Ascending aorta (tissue), 2 donors: ENCODE measurements around the gene CDKL2. TPM values are rescaled to one million over a fixed set of nuclear protein-coding genes. Genes with fewer than 3 reads are reported as not detected.

Experiments used
- DNase-seq, 2 donors: peaks; one replicate each; pipeline ENCODE4 v3.0.0-alpha.2; 2019; ENCODE audit warnings: low spot score in 2 of 2
- H3K27ac ChIP-seq, 2 donors: fragments of 200-600 bp; sonication (generic); one replicate each; pipeline ENCODE4 v1.5.1; 2016 to 2017; ENCODE audit warnings: mild to moderate bottlenecking in 1 of 2
- H3K27me3 ChIP-seq: fragments of 200-600 bp; sonication (generic); one replicate; pipeline ENCODE4 v1.5.1; 2017
- H3K36me3 ChIP-seq, 2 donors: fragments of 200-600 bp; sonication (generic); one replicate each; pipeline ENCODE4 v1.5.1; 2016
- H3K4me1 ChIP-seq, 2 donors: fragments of 200-600 bp; sonication (generic); one replicate each; pipeline ENCODE4 v1.5.1; 2016 to 2017; ENCODE audit warnings: mild to moderate bottlenecking in 1 of 2
- H3K4me3 ChIP-seq, 2 donors: fragments of 200-600 bp; sonication (generic); one replicate each; pipeline ENCODE4 v1.5.1; 2016 to 2017; ENCODE audit warnings: mild to moderate bottlenecking in 1 of 2
- H3K9me3 ChIP-seq, 2 donors: fragments of 200-600 bp; sonication (generic); one replicate each; pipeline ENCODE4 v1.5.1; 2016
- intact Hi-C: fragments of 100-400 bp; cut with DNase I; formaldehyde crosslinking; loops from one replicate; pipeline ENCODE4 v1.15.1; 2023
- total RNA-seq: library from RNA; depleted of rRNA; stranded (reverse); fragments of >200 nt; gene quantifications from one replicate; pipeline ENCODE4 v1.1.0, GENCODE V29; 2016
- TF ChIP-seq, protein P1 (sequence below), 3 experiments: fragments of 200-600 bp in 2 of 3; fragments of 450-650 bp in 1 of 3; sonication (generic) in 2 of 3; IDR thresholded peaks; one replicate each; pipeline ENCODE4 v1.5.1; 2016 to 2019; ENCODE audit warnings: antibody characterized with exemption in 3 of 3, mild to moderate bottlenecking in 1 of 3, moderate library complexity in 1 of 3

The CDKL2 gene
- total RNA-seq, 1 donor from 2014 or later = not detected

DNA sequence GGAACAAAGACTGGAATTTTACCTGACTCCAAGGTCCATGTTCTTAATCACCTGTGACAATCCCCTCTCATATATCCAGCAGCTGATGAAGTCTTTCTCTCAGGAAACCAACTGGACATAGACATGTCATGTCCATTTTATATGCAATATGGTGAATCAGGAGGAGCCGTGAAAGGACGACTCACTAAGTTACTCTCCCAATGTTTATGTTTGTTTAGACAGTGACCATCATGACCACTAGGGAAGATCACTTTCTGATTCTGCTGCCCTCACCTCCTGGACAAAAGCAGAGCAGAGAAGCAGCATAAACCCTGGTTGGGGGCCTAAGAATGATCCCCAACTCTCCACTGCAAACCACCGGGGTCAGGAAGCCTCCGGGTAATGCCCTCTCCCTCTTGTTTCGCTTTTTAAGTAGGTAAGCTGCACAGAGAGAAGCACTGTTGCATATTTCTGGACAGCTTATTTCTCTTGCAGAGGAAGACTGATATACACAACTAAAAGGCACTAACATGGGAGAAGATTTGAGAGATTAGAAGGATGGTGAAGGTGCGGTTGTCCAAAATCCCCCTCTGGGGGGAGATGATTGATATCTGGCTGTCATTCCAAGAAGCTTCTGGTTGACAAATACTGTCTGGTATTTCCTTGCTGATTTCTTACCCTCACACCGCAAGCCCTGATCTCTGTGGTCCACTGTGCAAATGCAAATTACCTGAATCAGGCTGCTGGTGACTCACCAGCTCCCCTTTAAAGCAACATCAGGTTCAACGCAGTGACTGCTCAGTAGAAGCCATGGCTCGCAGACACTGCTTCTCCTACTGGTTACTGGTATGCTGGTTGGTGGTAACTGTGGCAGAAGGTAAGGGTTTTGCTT lies 74.8 kb downstream of the CDKL2 start, which contains the start of gene ODAPH:
TSS of gene ODAPH (plus strand) at position 773 of the 871 bp plus-strand sequence. CDS start at position 790, 17 bp downstream.
- TF ChIP-seq, protein P1, sequence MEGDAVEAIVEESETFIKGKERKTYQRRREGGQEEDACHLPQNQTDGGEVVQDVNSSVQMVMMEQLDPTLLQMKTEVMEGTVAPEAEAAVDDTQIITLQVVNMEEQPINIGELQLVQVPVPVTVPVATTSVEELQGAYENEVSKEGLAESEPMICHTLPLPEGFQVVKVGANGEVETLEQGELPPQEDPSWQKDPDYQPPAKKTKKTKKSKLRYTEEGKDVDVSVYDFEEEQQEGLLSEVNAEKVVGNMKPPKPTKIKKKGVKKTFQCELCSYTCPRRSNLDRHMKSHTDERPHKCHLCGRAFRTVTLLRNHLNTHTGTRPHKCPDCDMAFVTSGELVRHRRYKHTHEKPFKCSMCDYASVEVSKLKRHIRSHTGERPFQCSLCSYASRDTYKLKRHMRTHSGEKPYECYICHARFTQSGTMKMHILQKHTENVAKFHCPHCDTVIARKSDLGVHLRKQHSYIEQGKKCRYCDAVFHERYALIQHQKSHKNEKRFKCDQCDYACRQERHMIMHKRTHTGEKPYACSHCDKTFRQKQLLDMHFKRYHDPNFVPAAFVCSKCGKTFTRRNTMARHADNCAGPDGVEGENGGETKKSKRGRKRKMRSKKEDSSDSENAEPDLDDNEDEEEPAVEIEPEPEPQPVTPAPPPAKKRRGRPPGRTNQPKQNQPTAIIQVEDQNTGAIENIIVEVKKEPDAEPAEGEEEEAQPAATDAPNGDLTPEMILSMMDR (IDR thresholded peaks at IDR 0.05) = no peak
- Histone ChIP-seq H3K4me3 (no peak within 1 kb of the TSS), H3K27ac (no peak within 1 kb of the TSS), H3K9me3 (no peaks in the 10 kb centered on the region), H3K36me3 (no peaks in the 10 kb centered on the region), H3K4me1 (no peaks in the 10 kb centered on the region), H3K27me3 (no peaks in the 10 kb centered on the region)
- DNase-seq = no peak
- intact Hi-C loops = no loop called here

DNA sequence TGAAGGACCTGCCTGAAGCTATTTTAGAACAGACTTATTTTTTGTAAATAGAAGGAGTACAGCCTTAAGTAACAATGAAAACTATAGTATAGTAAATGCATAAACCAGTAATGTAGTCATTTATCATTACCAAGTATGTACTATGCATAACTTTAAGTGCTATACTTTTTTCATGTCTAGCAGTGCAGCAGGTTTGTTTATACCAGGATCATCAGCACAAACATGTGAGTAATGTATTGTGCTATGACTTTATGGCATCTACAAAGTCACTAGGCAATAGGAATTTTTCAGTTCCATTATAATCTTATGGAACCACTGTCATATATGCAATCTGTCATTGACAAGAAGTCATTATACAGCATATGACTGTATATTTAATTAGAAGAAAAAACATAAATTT lies 77.9 kb downstream of the CDKL2 start:
- H3K36me3 ChIP-seq = no peaks in the 10 kb centered on the region
- no peaks in the 10 kb centered on the region for H3K4me1 ChIP-seq
- H3K27me3 ChIP-seq = no peaks in the 10 kb centered on the region
- intact Hi-C loops = no loop called here
- H3K27ac ChIP-seq = no peak overlapping the region
- H3K9me3 ChIP-seq = no peaks in the 10 kb centered on the region
- no peak for DNase-seq
- TF ChIP-seq, protein P1 (IDR thresholded peaks at IDR 0.05) = no peak
- H3K4me3 ChIP-seq = no peak overlapping the region

DNA sequence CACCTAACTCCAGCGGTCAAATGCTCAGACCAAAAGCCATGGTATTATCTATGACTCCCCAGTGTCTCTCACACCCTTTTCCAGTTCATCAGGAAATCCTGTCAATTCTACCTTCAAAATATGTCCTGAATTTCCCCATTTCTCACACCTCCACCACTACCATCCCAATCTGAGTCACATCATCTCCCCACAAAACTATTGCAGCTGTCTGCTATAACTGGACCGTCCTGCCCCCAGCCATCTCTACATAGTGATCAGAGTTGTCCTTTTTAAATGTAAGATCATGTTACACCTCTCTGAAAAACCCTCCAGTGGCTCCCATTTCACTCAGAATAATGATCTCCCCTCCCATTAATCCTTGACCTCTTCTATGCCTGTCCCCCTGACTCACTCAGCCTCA lies 81.3 kb downstream of the CDKL2 start:
- no peaks in the 10 kb centered on the region for H3K4me1 ChIP-seq
- DNase-seq = no peak
- no peaks in the 10 kb centered on the region for H3K9me3 ChIP-seq
- peaks cover 0 to 7% of the 10 kb centered on the region in 2 donors for H3K36me3 ChIP-seq
- TF ChIP-seq, protein P1 (IDR thresholded peaks at IDR 0.05) = no peak
- intact Hi-C loops = no loop called here
- no peak overlapping the region for H3K4me3 ChIP-seq
- H3K27ac ChIP-seq = no peak overlapping the region
- no peaks in the 10 kb centered on the region for H3K27me3 ChIP-seq

DNA sequence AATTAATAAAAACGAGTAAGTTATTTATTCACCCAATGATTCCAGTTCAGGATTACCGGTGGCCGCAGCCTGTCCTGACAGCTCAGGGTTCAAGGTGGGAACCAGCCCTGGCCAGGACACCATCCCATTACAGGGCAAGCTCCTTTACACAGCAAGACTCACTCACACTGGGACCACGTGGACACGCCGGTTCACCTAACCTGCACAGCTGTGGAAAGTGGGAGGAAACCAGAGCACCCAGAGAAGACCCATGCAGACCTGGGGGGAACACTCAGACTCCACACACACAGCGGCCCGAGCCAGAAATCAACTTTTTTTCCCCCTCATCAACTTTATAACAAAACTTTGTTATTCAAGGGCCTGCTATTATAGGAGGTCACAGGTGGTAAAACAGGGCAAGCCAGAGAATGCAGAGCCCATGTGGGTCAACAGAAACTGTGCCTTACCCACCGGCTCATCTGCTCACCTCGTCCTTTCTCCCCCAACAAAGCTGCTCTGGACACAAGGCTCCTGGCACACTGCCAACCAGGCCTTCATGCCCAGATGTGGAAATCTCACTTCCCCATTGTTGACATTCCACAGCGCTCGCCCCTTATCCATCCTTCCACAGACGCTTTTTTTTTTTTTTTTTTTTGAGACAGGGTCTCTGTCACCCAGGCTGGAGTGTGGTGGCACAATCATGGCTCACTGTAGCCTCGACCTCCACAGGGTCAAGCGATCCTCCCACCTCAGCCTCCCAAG lies 82.5 kb downstream of the CDKL2 start:
- intact Hi-C loops = no loop called here
- TF ChIP-seq, protein P1 (IDR thresholded peaks at IDR 0.05) = no peak

DNA sequence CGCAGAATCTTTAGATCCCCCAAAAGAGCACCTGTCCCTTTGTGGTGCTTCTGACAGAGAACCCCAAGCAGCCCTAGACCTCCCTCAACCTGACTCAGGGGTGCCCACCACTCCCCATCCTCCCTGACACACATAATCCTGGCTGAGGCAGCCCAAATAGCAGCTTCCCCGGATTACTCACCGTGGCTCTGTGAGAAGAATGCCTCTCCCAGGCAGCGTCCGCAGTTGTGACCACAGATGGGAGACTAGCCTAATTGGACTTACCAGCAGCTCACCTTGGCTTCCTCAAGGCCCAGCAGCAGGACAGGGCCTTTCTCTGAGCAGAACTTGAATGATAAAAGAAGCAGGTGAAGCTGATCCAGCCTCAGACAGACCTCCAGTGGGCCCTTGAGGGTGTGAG lies 84.8 kb downstream of the CDKL2 start:
- DNase-seq = no peak
- intact Hi-C loops = no loop called here
- TF ChIP-seq, protein P1 (IDR thresholded peaks at IDR 0.05) = no peak
- Histone ChIP-seq H3K4me1 (no peaks in the 10 kb centered on the region), H3K27me3 (no peaks in the 10 kb centered on the region), H3K27ac (no peak overlapping the region), H3K4me3 (no peak overlapping the region), H3K36me3 (peaks cover 0 to 7% of the 10 kb centered on the region in 2 donors), H3K9me3 (no peaks in the 10 kb centered on the region)

More for the DNA sequence above, 82.5 kb downstream of the CDKL2 start:
- no peak for DNase-seq
- H3K9me3 ChIP-seq = no peaks in the 10 kb centered on the region
- no peaks in the 10 kb centered on the region for H3K4me1 ChIP-seq
- no peak overlapping the region for H3K4me3 ChIP-seq
- no peak overlapping the region for H3K27ac ChIP-seq
- H3K27me3 ChIP-seq = no peaks in the 10 kb centered on the region
- peaks cover 0 to 7% of the 10 kb centered on the region in 2 donors for H3K36me3 ChIP-seq
